NCI-H345 (cell line): ENCODE measurements around the gene PSD4.

Experiments used
- DNase-seq: peaks from one replicate; lab custom pipeline; 2025; lab: John Stamatoyannopoulos, UW

PSD4 gene

DNA sequence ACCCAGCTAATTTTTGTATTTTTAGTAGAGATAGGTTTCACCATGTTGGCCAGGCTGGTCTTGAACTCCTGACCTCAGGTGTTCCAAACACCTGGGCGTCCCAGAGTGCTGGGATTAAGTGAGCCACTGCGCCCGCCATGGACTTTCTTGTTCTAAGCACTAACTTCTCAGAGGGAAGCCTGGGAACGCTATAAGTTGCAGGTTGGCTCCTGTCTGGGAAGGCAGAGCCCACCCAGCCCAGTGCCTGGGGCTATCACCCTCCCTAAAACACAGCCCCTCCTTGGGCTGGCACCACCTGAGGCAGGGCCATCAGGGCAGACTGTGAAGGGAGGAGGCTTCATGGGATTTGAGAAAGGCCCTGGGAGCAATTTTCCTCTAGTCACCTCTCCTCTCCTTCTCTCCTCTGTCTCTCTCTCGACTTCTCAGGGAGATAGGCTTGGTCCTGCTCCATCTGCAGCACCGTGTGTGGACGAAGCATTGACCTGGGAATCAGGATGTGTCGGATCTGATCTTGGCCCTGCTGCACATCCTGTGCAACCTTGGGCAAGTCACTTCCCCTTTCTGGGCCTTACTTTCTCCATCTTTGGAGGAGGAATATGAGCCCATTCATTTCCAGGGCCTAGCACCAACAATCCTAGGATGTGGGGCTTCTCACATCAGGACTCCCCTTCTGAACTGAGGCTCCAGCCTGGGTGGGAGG, 10.9 kb downstream of the PSD4 start:
- DNase-seq: no peak

GRCh38 chr2:113185664-113186432, 12.1 kb downstream of the PSD4 start:
- DNase-seq: no peak

DNA sequence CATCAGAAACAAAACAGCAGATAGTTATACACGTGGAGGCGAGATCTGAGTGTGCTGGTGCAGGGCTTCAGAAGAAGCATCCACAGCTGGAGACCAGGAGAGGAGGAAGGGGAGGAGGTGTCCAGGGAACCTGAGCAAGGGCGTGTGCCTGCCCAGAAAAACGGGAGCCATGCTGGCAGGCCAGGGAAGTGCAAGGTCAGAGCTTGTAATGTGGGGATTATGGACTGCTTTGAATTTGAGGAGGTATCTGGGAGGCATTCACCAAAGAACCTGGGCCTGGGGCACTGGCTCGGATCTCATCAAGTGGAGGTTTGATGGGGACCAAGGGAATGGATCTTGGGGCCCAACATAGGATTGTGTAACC, 12.6 kb downstream of the PSD4 start:
- no peak for DNase-seq

- no peak for DNase-seq
These were observed 14.0 kb downstream of the PSD4 start for GRCh38 chr2:113187771-113188170.

DNA sequence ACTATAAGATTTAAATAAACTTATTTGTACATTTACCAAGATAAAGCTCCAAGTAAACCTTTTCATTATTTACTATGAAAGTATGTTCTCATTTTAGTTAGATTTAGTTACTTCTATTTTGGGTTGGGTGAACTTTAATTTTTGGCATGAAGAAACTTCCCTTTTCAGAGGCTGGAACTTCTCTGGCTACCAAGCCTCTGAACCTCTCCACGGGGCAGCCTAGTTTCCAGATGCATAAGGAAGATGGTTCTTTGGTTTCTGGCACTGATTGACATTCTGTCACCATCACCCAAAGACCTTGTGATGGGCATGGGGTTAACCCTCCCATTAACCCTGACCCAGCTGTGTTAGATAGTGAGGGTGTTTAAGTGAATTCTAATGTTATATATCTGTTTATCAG, 17.1 kb downstream of the PSD4 start:
- DNase-seq: no peak

GRCh38 chr2:113192459-113193100, 18.8 kb downstream of the PSD4 start:
- no peak for DNase-seq

GRCh38 chr2:113195923-113196501, 22.2 kb downstream of the PSD4 start:
- DNase-seq: no peak

DNA sequence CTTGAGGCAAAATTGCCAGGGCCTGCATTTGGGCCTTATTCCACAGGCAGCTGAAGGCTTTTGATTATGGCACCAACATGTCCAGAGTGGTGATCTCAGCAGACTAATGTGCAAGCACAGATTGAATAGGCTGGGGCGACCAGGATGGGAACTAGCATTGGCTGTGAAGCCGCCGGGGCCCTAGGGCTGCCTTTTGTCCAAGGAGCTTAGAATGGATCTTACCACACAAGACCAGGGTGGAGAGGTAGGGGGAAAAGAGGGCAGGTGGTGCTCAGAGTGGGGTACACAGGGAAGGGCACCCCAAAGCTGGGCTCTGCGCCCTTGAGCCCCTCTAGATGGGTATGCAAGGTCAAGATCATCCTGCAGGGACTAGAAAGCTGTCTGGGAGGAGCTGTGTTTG, 23.1 kb downstream of the PSD4 start:
- no peak for DNase-seq

DNA sequence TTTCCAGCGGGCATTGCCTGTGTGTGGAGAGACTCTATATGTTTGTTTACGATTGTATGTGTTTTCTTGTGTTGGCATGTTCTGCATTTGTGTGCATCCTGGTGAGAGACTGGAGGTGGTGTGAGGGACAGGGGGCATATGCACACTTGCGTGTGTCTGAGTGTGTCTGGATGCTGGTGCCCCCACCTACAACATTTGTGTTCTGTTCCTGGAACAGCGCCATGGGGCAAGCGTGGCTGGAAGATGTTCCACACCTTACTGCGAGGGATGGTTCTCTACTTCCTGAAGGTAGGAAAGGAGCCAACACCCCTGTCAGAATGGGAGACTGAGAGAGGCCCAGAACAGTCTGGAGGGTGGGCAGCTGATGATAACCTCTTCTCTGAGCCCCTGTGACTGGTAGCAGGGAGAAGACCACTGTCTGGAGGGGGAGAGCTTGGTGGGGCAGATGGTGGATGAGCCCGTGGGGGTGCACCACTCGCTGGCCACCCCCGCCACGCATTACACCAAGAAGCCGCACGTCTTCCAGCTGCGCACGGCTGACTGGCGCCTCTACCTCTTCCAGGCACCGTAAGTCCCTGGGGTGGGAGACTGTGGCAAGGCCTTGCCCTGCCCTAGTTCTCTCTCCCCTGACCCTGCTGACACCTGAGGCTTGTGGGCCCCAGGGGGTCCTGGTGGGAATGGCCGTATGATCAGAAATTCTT, 23.7 kb downstream of the PSD4 start:
- DNase-seq: no peak

- no peak for DNase-seq
These were observed 24.4 kb downstream of the PSD4 start for GRCh38 chr2:113198048-113198789.

DNA sequence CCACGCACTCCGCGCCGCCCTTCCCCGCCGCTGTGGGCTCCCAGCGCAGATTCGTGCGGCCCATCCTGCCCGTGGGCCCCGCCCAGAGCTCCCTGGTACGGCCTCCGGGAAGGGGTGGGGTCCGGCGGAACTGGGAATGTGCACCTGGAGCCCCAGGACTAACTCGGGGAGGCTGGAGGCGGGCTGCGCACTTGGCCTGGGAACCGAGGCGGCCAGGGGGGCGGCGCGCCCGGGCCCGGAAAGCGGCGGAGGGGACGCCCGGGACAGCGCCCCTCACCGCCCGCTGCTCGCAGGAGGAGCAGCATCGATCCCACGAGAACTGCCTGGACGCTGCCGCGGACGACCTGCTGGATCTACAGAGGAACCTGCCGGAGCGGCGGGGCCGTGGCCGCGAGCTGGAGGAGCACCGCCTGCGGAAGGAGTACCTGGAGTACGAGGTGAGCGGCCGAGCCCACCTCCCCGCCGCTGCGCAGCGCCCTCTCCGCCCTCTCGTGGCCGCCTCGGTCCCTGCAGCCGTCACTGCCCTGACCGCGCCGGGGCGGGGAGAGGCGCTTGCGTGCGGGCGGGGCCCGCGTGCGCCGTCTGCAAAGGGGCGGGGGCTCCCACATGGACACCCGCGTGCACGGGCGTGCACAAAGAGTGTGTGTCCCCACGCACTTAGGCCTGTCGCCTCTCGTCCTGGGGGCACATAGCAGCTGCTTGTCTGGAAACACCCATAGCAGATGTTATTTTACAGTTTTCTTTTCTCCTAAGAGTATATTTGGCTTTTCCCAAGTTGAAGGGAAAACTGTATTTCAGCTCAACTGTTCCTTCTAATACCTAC, 25.2 kb downstream of the PSD4 start:
- peak; percentile 86 for DNase-seq

- DNase-seq: no peak
These were observed 26.5 kb downstream of the PSD4 start for GRCh38 chr2:113200236-113200635.

- DNase-seq: no peak
These were observed 27.1 kb downstream of the PSD4 start for GRCh38 chr2:113200736-113201490.

GRCh38 chr2:113201496-113202304, 27.9 kb downstream of the PSD4 start:
- no peak for DNase-seq

DNA sequence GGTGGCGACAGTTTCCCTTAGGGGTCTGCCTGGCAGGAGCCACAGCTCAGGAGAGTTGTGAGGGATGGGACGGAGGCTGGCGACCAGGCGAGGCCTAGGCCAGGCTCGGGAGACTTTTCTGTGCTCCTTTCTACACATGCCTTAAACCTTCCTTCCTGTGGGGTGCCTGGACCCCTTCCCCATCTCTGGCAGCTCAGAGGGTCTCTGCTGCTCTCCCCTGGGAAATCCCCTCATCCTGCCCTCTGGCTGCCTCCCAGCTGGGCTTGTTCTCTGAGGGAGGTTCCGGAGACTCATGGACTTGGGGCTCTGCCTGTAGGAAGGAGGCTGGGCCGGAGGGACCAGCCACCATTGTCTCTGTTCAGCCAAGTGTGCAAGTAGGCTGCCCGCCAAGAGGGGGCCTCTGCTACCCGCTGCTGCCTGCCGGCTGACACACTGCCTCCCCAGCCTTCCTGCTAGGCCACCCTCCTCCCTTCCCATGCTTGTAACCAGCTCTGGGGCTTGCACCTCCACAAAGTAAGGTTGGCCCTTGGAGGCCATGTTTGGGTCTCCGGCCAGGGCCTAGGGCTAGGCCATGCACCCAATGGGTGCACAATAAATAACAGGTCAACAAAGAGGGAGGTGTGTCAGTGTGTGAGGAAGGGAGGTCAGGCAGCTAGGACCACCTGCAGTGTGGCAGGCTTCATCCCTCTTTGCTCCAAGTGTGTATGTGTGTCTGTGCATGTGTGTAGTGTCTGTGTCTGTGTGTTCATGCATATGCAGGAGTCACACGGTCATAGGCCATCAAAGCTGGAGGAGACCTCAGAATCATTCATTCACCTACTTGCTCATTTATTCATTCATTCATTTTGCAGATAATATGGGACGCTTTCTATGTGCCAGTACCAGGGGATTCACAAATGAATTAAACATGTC, 28.8 kb downstream of the PSD4 start:
- no peak for DNase-seq

- DNase-seq: no peak
These were observed 29.4 kb downstream of the PSD4 start for GRCh38 chr2:113203217-113203530.

DNA sequence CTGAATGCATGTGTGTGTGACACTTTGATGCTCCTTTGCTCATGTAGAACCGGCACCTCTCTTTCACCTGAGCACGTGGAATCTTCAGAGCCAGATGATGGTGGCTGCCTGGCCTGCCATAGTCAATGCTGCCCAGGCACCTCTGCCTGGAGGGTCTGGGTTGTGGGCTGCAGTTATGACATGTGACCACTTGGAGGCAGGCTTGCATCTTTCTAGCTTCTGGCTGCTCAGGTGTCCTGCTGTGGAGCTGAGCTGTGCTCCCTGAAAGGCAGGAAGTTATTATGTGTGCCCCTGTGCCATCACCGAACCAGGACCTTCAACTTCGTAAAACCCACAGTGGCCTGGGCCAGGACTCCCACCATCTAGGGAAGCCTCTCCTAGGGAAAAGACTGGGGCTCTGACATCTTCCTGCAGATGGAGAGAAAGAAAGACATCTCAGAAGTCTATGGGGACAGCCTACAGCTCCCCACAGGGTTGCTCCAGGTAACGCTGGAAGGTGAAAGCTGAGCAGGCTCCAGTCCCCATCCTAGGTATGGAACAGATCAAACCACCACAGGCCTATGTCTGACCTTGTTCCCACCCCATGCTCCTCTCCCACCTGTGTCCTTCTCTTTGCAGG, 30.2 kb downstream of the PSD4 start:
- peak; percentile 79 for DNase-seq

- no peak for DNase-seq
These were observed 32.5 kb downstream of the PSD4 start for GRCh38 chr2:113206251-113206650.
